ENCODE data around the gene COL23A1. TPM values are rescaled to one million over a fixed set of nuclear protein-coding genes. Genes with fewer than 3 reads are reported as not detected.

Gene COL23A1
- polyA plus RNA-seq, 3 donors: 0.11 to 0.21 TPM; not detected in 1

DNA sequence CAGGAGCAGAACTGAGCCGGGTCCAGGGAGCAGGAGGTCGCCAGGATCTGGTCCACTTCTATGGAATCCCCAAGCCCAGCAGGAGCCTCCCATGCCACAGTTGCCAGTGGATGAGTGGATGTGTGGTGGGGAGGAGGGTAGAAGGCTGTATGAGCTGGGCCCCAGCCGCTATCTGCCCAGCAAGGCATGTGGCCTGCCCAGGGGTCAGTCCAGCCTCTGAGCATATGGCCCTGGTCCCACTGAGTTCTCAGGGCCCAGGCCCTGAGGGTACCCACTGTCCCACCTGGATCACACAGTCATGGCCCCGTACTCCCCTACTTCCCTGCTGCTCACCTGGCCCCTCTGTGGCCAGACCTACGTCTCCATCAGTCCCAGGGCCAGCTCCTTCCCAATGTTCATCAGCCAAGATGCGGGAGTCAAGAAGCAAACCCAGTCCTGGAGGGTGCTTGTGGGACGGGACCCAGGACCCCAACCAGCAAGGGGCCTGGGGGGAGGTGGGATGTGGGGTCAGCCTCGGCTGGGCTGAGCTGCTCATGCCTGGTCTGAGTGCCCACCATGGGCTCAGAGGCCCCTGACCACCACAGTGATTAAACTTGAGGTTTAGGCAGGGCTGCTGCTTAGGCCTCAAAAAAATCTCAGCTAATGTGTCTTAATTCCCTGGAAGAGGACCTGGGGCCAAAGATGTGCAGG lies 152.7 kb downstream of the COL23A1 start:
- no peaks in the 10 kb centered on the region for H3K27me3 ChIP-seq (ENCODE audit: control insufficient read depth in 2 of 2, insufficient read depth in 2 of 2, low read length in 2 of 2)
- H3K36me3 Mint-ChIP-seq: no peaks in the 10 kb centered on the region
- WGBS (ENCODE audit: insufficient coverage): 91% methylated on average over 6 of the region's 8 CpGs
- no peaks in the 10 kb centered on the region for H3K36me3 ChIP-seq (replicated peaks in 1 of 2; ENCODE audit: control insufficient read depth in 1 of 2, insufficient read depth in 2 of 2, low read length in 2 of 2)
- peaks cover 0 to 2% (median 0%) of the 10 kb centered on the region in 3 donors for H3K27me3 Mint-ChIP-seq (ENCODE audit: low read depth in 3 of 3)
- no peak overlapping the region for H3K4me3 ChIP-seq (replicated peaks in 1 of 3; ENCODE audit: low read depth in 2 of 3, low read length in 3 of 3)
- no peak overlapping the region for H3K27ac ChIP-seq (ENCODE audit: low read depth in 1 of 2, low read length in 2 of 2)
- DNase-seq: no peak
- no peaks in the 10 kb centered on the region for H3K79me2 ChIP-seq (ENCODE audit: insufficient read depth, low read length)
- H3K4me1 Mint-ChIP-seq: peaks cover 4% of the 10 kb centered on the region
- H3K9ac ChIP-seq (ENCODE audit: insufficient read depth, low read length, poor library complexity, severe bottlenecking): no peak overlapping the region
- no peak overlapping the region for H3K4me2 ChIP-seq (replicated peaks; ENCODE audit: extremely low read depth, low read length, poor library complexity, severe bottlenecking)
- TF ChIP-seq, protein P1, sequence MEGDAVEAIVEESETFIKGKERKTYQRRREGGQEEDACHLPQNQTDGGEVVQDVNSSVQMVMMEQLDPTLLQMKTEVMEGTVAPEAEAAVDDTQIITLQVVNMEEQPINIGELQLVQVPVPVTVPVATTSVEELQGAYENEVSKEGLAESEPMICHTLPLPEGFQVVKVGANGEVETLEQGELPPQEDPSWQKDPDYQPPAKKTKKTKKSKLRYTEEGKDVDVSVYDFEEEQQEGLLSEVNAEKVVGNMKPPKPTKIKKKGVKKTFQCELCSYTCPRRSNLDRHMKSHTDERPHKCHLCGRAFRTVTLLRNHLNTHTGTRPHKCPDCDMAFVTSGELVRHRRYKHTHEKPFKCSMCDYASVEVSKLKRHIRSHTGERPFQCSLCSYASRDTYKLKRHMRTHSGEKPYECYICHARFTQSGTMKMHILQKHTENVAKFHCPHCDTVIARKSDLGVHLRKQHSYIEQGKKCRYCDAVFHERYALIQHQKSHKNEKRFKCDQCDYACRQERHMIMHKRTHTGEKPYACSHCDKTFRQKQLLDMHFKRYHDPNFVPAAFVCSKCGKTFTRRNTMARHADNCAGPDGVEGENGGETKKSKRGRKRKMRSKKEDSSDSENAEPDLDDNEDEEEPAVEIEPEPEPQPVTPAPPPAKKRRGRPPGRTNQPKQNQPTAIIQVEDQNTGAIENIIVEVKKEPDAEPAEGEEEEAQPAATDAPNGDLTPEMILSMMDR (IDR thresholded peaks at IDR 0.05): no peak
- H4K20me1 ChIP-seq (ENCODE audit: insufficient read depth, low read length): no peaks in the 10 kb centered on the region
- intact Hi-C loops (cut with micrococcal nuclease): no loop called here
- H3K4me1 ChIP-seq (ENCODE audit: control insufficient read depth in 1 of 2, insufficient read depth in 2 of 2, low read length in 2 of 2): peaks cover 0 to 1% of the 10 kb centered on the region in 2 donors
- H3K9me3 ChIP-seq (replicated peaks in 1 of 2; ENCODE audit: control insufficient read depth in 1 of 2, insufficient read depth in 1 of 2, low read length in 2 of 2): no peaks in the 10 kb centered on the region
- H2AFZ ChIP-seq (ENCODE audit: insufficient read depth, low read depth, low read length, poor library complexity, severe bottlenecking): no peak overlapping the region
- no peak overlapping the region for H3K27ac Mint-ChIP-seq
- H3K9me3 Mint-ChIP-seq: peaks cover 0 to 6% (median 2%) of the 10 kb centered on the region in 7 donors
- H3K4me3 Mint-ChIP-seq: no peak overlapping the region

DNA sequence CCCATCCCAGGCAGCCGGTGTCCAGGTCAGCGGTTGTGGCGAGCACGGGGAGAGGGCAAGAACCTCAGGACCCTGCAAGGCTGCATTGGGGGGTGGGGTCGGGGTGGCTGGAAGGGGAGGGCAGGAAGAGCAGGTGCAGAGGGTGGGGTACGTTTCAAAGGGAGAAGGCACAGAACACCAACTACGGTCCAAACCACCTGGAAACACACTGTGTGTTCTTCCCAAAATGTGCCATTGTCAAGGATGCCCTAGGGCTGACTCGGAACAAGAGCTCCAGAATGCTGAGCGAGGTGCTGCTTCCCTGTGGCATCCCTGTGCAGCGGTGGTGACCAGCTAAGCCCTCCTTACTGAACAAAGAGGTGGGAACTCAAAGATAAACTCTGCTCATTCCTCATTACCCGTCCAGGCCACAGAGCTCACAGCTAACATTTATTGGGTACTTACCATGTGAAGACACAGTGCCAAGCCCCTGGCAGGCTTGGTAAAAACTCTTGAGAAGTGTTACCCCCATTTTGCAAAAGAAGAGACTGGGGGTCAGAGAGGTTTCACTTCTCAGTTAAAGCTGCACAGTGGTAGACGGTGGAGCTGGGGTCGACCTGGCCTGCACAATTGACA lies 153.8 kb downstream of the COL23A1 start:
- intact Hi-C loops (cut with micrococcal nuclease): no loop called here
- WGBS (ENCODE audit: insufficient coverage): 83% methylated on average over 11 of the region's 13 CpGs
- Mint-ChIP-seq H3K27ac (no peak overlapping the region), H3K27me3 (ENCODE audit: low read depth in 3 of 3) (peaks cover 0 to 2% (median 0%) of the 10 kb centered on the region in 3 donors), H3K9me3 (peaks cover 2 to 6% (median 3%) of the 10 kb centered on the region in 7 donors), H3K36me3 (no peaks in the 10 kb centered on the region), H3K4me3 (no peak overlapping the region), H3K4me1 (peaks cover 7% of the 10 kb centered on the region)
- no peak overlapping the region for H2AFZ ChIP-seq (ENCODE audit: insufficient read depth, low read depth, low read length, poor library complexity, severe bottlenecking)
- H3K4me1 ChIP-seq (ENCODE audit: control insufficient read depth in 1 of 2, insufficient read depth in 2 of 2, low read length in 2 of 2): peaks cover 0 to 2% of the 10 kb centered on the region in 2 donors
- no peaks in the 10 kb centered on the region for H4K20me1 ChIP-seq (ENCODE audit: insufficient read depth, low read length)
- no peak overlapping the region for H3K27ac ChIP-seq (ENCODE audit: low read depth in 1 of 2, low read length in 2 of 2)
- TF ChIP-seq, protein P1 (IDR thresholded peaks at IDR 0.05): no peak
- H3K4me3 ChIP-seq (replicated peaks in 1 of 3; ENCODE audit: low read depth in 2 of 3, low read length in 3 of 3): no peak overlapping the region
- H3K36me3 ChIP-seq (replicated peaks in 1 of 2; ENCODE audit: control insufficient read depth in 1 of 2, insufficient read depth in 2 of 2, low read length in 2 of 2): no peaks in the 10 kb centered on the region
- no peak overlapping the region for H3K9ac ChIP-seq (ENCODE audit: insufficient read depth, low read length, poor library complexity, severe bottlenecking)
- no peaks in the 10 kb centered on the region for H3K79me2 ChIP-seq (ENCODE audit: insufficient read depth, low read length)
- H3K4me2 ChIP-seq (replicated peaks; ENCODE audit: extremely low read depth, low read length, poor library complexity, severe bottlenecking): no peak overlapping the region
- peaks cover 0 to 2% of the 10 kb centered on the region in 2 donors for H3K9me3 ChIP-seq (replicated peaks in 1 of 2; ENCODE audit: control insufficient read depth in 1 of 2, insufficient read depth in 1 of 2, low read length in 2 of 2)
- H3K27me3 ChIP-seq (ENCODE audit: control insufficient read depth in 2 of 2, insufficient read depth in 2 of 2, low read length in 2 of 2): no peaks in the 10 kb centered on the region
- no peak for DNase-seq
